GM19463 (cell line): ENCODE results near the gene CLDN1.

Experiments used
- ATAC-seq: cut with Tn5 transposase; IDR thresholded peaks from one replicate; pipeline ENCODE4 v1.9.1; 2021; ENCODE audit warnings: mild to moderate bottlenecking, moderate library complexity; ENCODE audit not compliant: unreplicated experiment

CLDN1 gene

DNA sequence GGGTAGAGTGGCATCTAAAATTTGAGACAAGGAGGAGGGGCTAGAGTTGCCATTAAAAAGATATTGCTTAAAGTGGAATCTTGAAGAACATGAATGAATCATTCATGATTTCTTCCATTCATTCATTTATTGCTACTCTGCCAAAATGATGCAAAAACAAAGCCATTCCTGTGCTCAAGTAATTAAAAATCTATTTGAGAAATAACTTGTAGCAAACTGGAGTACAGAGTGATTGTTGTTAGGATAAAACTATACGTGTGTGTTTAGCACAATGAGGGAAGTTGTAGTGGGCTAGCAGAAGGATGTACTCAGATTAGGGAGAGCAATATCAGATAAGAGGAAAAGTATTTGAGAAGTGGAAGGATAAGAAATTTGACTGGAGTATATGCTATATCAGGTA, 11.7 kb upstream of the CLDN1 start:
- ATAC-seq: no peak

DNA sequence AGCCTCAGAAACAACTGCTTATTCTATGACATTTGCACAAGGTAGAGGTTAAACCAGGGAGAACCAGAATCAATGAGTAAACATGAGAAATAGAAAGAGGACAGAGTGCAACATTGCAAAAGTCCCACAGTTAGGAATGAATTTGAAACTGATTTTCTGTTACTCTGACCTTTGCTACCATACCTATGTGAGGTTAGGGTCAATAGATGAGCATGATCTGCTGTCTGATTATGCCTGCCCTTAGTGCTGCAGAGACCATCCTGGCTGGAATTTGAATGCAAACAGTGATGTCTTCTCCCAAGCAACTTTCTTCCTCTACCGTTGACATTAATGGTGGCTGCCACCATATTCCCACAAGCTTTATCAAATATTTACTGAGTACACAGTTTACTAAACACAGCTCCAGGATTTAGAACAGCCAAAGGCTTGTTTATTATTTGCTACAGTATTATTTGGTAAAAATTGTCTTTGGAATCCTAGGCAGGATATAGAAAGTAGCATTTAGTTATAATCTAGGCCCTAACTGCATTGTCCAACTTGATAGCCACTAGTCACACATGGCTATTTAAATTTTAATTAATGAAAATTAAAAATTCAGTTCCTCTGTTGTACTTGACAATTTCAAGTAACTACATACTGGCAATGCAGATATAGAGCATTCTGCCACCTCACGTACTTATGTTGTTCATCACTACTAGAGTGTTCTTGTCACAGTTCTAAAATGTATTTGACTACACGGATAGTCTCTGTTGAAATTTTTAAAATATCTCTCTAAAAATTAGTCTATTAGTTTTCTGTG, 8.9 kb upstream of the CLDN1 start:
- ATAC-seq: no peak

GRCh38 chr3:190326930-190327329, 4.7 kb upstream of the CLDN1 start:
- ATAC-seq: no peak

GRCh38 chr3:190326361-190326760, 4.1 kb upstream of the CLDN1 start:
- ATAC-seq: no peak

GRCh38 chr3:190325923-190326322, 3.7 kb upstream of the CLDN1 start:
- ATAC-seq: no peak

DNA sequence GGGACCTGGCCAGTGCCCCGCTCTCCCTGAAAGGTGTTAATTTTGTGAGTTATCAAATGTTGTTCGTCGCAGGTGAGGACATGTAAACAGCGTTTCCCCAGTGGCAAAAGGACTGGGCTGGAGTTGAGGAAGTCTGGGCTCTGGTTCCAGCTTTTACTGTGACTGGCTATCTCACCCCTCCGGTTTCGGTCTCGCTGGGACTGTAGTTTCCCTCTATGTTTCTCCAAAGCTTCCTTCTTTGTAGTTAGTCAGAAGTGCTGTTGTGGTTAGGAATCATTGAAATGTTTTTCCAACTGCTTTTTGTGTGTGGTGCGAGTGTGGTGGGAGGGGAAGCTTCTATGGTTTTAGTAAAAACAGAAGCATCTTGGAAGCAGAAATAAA, 990 bp upstream of the CLDN1 start:
- ATAC-seq: no peak

GRCh38 chr3:190322604-190323245, 479 bp upstream of the CLDN1 start:
- no peak for ATAC-seq

DNA sequence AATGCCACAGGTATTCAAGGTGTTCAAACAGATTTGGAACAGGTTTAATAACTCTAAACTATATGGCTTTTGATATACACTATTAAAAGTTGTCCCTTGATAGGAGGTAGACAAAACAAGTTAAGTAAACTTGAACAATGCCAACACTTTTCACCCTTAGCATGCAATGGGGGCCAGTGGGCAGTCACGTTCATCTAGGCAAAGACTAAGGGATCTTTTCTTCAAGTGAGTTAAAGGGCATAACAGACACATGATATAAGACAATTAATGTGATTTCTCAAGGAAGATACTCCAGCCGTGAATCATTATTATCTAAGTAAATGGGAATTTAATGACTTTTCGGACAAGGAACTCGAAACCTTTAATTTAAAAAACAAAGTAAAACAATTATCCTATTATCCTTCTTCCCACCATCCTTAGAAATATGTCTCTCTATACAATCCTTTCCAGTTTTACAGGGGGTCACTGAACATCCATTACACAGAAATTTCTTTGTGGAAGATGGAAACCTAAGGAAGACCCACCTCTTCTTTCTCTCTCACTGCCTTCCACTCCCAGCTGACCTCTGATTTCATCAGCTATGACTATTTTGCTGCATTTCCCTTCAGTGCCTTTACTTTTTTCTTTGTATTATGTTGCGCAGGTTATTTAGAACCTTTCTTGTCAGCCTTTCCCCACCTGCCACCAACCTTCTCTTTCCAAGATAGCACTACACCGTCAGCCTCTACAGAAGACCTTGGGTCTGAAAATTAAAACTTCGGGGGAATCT, 1.5 kb downstream of the CLDN1 start:
- no peak for ATAC-seq

DNA sequence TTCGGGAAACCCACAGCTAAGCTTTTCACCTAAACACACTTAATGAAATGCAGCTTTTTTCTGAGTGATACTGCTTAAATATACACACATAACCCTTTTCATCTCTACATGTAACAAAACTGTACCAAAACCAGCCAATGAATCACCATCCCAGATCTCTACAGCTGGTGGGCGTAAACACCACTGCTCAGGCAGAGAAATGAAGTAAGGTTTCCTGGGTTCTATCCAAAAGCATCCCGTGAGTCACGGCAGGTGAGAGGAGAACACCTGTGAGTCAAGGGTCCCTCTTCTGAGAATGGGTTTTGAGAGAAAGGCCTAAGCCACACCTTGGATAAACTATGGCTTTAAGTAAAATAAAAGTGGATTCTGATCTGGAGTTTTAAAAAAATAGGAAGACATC, 2.6 kb downstream of the CLDN1 start:
- no peak for ATAC-seq

DNA sequence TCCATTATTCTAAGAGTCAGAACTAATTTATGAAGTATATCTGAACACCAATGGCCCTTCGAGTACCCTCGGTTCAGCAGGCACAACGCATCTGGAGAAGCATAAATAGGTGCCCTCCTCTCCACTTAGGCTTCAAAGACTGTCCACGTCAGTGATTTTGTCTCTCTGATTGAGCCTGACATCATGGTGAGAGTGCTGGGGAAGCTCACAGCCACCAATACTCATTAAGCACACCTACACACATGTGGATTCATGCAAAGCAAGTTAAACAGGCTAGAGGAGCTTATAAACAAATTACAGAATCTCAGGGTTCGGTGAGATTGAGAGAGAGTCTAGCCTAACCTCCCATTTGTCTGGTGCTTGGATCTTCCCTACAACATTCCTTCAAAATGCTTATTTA, 3.6 kb downstream of the CLDN1 start:
- ATAC-seq: no peak

DNA sequence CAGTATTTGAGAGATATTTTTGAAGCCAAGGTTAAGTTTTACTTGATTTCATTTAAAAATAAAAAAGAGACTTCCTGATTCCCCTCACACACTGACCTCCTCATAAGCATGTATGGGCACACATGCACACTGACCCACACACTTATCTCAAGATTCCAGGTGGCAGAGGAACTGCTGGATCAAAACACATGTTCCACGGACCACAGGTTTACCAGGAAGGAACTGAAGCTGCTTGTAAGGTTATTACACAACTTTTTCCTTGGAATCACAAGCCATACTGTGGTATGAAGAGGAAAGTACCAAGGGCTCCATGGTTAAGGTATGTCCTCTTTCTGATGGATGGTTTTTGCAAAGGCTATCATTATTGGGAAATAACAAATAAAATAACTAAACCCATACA, 7.5 kb downstream of the CLDN1 start:
- ATAC-seq: no peak

DNA sequence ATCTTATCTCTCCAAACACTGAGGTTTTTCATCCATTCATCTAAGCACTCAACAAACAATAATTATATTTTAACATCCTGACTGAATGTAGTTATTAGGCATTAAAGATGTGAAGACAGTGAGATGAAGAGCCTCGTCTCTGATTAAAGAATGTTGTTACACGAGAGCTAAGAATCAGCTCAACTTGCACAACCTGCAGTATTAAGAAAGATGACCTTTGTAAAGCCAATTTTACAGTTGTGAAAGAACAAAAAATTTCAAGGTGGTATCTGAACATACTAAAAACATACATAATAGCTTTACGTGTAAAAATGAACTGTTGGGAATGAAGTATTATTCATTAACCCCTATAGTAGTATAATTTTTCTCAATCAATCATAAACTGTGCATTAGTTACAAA, 12.8 kb downstream of the CLDN1 start:
- no peak for ATAC-seq

DNA sequence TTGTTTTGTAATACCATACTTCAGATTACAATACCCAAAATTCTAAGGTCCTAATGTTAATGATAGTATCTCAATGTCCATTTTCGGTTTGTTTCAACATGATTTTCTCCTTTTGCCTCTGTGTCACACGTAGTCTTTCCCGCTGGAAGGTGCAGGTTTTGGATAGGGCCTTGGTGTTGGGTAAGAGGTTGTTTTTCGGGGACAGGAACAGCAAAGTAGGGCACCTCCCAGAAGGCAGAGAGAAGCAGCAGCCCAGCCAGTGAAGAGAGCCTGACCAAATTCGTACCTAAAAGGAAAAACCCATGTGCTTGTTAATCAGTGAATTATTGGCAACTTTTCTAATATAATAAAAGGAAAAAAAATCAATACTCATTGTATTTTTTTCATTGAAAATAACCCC, 14.1 kb downstream of the CLDN1 start:
- ATAC-seq: no peak

GRCh38 chr3:190307164-190307545, 15.1 kb downstream of the CLDN1 start:
- no peak for ATAC-seq

- ATAC-seq: no peak
These were observed 15.6 kb downstream of the CLDN1 start for GRCh38 chr3:190306513-190307163.

GRCh38 chr3:190306026-190306425, 16.2 kb downstream of the CLDN1 start:
- ATAC-seq: no peak

GRCh38 chr3:190305406-190305805, 16.8 kb downstream of the CLDN1 start:
- no peak for ATAC-seq

DNA sequence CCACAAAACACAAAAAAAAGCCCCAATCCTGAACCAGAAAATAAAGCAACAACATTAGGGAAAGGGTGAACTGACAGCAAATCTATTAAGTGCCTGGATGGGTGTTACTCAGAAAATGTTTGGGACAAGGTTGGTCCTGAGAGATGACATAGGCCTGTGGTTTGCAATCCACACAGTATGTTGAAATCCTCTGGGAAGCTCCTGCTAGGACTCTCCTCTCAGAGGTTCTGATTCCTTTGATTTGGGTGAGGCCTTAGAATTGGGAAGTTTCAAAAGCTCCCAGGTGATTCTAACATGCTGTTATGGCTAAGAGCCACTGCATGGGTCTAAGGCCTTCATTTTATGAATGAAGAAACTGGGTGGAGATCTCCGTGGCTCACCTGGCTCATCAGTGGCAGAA, 18.4 kb downstream of the CLDN1 start:
- no peak for ATAC-seq

DNA sequence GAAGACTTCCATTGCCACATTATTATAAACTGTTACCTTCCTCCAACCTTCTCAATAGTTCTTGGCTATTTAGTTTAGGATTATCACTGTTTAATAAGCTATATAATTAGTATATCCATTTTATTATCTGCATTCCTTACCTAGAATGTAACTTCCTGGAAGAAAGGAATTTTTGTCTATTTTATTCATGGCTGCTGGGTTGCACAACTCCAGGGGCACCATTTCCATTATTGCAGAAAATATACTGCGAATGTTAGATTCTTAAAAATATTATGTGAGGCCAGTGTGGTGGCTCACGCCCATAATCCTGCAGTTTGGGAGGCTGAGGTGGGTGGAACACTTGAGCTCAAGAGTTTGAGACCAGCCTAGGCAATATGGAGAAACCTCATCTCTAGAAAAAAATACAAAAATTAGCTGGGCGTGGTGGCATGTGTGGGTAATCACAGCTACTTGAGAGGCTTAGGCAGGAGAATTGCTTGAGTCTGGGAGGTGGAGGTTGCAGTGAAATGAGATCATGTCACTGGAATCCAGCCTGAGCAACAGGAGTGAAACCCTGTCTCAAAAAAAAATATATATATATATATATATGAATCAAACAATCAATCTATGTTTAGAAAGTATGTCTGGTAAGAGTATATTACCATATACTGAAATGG, 19.9 kb downstream of the CLDN1 start:
- no peak for ATAC-seq

- no peak for ATAC-seq
These were observed 20.7 kb downstream of the CLDN1 start for GRCh38 chr3:190301591-190301990.

- no peak for ATAC-seq
These were observed 22.3 kb downstream of the CLDN1 start for GRCh38 chr3:190299969-190300368.
